Hypothalamus (tissue), 51 donors: ENCODE measurements around the gene CARMIL3.

Experiments
- DNase-seq, 51 donors: peaks; one replicate each; lab custom pipeline; 2025; lab: John Stamatoyannopoulos, UW

The CARMIL3 gene

DNA sequence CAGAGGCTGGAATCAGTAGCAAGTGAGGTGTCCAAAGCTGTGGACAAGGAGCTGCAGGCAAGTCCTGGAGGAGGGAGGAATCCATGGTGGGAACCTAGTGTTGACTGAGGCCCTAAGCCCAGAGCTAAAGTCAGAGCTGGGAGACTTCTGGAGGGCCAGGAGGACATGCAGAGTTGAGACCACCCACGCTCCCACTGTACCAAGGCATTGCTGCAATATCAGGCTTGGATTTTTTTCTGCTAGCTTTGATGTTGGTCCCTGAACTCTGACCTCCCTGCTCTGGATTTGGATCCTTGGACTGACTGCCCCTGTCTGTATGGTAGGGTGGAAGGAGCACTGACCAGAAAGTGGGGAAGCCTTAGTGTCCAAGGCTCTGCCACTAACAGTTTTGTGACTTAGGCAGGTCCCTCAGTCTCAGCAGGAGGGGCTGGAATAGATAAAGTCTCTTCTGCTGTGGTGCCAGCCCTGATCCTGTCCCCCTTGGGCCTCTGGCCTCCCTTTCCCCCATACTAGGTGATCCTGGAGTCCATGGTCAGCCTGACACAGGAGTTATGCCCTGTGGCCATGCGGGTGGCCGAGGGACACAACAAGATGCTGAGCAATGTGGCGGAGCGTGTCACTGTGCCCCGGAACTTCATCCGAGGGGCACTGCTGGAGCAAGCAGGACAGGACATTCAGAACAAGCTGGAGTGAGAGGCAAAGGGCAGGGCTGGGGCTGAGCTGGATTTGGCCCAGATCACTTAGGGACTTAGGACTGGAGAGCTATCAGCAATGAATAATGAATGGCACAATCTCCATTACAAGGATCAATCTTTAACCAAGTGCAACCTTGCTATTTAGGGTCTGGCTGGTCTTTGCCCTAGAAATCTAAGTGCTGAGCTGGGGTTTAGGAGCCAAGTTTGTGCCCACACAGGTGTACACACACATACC lies 9.4 kb downstream of the CARMIL3 start:
- no peak for DNase-seq

DNA sequence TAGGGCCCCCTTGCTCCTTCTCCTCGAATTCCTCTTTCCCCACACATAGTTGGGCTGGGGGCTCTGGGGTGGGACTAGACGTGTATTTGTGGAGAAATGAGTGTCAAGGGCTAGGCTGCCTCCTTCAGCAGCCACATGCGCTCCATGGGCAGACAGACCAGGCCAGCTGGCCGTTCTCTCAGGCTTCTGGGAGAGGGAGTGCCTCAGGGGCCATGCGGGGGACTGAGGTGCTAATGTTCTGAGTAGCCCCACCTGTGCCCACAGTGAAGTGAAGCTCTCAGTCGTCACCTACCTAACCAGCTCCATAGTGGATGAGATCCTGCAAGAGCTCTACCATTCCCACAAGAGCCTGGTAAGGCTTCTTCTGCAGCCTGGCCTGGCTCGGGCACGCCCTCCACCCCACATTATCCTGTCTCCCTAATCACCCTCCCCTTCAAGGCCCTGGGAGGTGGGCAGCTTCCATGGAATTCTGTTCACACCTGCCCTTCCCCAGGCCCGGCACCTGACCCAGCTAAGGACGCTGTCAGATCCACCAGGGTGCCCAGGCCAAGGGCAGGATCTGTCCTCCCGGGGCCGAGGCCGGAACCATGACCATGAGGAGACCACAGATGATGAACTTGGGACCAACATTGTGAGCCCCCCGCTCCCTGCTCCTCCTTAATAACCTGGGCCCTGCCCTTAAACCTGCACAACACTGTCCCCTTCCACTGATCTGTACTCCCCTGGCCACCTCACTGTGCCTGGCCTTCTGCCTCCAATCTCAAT lies 10.6 kb downstream of the CARMIL3 start:
- no peak for DNase-seq

DNA sequence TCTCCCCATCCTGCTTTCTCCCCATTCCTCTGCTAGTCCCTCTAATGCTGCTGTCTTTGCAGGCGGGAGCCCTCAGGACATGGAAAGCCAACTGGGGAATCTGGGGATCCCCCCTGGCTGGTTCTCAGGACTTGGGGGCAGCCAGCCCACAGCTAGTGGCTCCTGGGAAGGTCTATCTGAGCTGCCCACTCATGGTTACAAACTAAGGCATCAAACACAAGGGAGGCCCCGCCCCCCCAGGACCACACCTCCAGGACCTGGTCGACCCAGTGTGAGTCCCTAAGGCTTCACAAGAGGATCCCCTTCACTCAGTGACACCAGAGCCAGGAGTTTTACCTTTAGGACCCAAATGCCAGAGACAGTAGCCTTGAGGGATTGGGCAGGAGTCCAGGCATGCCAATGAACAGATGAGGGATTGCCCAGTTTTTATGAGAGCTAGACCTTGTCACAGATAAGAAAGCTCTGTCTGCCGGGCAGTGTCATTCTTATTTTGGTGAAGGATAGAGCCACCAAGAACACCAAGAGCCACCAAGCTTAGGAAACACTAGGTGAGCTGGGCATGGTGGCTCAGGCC lies 11.5 kb downstream of the CARMIL3 start:
- DNase-seq, result no peak

DNA sequence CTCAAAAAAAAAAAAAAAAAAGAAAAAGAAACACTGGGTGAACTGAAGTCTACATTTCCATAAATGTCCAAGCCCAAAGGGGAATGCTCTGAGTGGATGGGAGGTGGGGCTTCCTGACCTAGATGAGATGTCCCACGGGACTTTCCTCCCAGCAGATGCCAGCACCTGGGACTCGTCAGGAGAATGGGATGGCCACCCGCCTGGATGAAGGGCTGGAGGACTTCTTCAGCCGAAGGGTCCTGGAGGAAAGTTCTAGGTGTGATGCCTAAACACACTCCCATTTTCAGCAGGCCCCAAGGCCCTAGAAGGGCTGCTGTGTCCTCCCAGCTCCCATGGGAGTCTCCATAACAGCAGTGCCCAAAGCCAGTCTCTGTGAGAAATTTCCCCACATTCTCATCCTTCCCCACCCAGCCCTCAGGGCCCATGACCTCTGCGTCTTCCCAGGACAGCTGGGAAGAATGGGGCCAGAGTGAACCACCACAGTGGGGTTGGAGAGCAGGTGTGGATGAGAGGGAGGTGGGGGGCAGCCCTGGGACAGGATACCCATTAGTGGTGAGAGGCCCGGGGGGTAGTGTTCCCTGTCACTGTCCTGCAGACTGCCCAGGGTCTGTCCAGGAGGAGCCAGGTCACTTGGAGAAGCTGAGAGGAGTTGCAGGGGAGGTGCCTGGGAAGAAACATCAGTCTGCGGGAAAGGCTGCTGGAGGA lies 12.4 kb downstream of the CARMIL3 start:
- DNase-seq, result no peak

DNA sequence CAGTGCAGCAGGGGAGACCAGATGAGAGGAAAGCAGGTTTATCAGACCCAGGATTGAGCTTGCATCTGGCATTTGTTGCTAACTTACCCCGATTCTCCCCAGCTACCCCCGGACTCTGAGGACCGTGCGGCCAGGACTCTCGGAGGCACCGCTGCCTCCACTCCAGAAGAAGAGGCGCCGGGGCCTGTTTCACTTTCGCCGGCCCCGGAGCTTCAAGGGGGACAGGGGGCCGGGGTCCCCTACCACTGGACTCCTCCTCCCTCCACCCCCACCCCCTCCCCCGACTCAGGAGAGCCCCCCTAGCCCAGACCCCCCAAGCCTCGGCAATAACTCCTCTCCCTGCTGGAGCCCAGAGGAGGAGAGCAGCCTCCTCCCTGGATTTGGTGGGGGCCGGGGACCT lies 13.0 kb downstream of the CARMIL3 start:
- DNase-seq, result no peak

DNA sequence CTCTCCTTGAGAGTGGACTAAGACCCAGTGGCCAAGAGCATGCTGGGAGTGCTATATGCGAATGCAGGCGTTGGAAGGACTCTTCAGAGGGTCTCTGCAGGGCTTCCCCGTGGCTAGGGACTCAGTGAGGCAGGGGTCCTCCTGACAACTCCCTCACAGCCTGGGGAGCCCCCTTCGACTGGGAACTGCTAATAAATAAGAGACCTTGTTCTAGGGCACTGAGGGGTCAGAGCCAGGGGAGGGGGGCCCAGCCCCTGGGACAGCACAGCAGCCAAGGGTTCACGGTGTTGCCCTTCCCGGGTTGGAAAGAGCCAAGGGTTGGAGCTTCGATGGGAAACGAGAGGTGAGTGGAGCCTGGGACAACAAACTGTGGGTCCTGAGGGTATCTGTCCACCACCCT lies 13.6 kb downstream of the CARMIL3 start:
- no peak for DNase-seq

DNA sequence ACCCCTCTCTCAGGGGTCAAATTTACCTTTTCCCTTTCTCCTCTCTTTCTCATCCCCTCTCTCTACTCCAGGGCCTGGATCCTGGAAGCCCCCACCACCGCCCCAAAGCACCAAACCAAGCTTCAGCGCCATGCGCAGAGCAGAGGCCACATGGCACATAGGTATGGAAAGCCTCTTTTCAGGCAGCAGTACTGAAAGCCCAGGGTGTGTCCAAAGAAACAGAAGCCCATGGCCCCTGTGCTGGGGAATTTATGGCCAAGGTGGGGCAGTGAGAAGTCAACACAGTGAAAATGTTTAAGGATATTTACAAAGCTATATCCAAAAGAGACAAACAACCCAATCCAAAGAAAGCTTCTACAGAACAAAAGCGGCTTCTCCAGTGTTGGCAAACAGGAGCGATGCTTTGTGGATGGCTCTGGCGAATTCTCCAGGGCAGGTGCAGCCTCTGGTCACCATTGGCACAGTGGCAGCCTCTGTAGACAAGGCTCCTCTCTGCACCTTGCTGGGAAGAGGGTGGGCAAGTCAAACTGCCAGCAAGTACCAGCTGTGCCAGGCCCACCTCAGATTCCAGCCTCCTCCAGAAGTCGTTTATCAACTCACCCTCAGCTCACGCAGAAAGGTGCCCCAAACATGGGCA lies 14.8 kb downstream of the CARMIL3 start:
- no peak for DNase-seq

DNA sequence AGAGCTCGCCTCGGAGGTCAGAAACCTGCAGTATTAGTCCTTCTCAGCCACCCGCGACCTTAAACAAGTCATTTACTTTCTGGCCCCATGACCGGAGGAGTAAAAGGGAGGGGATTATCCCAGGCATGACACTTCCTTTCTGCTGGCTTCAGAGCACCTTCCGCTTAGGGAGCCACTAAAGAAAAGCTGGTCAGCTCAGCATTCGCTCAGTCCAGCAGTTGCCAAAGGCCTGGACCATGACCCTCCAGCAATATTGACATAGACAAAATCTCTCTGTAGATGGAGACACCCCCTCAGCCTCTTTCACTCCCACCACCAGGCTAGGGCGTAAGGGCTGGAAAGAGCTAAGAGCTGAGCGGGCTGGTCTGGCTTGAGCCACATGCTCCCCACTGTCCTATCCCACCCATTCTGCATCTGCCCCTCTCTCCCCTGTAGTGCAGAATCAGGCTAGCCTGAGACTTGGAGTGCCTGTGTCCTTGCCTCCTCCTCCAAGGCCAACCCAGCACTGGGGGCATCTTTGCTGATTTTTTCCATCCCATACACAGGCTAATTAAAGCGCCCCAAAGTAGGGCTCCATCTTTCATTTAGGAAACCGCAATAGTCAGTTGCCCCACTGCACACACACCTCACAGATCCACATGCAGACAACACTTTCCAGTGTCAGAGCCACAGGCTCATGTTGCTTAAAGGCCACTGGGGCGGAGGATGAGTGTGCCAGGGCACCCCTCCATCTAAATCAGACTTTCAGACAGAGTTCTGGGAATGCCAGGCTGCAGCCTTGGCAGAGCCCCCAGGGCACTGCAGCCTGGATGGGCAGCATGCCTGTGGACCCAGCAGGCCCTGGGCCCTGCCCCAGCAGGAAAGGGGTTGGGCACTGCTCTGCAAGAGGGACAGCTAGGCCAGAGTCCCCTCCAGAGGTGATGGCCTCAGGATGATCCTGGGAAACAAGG lies 15.6 kb downstream of the CARMIL3 start:
- DNase-seq, result peak in 24 of 51 donors; percentile 4 to 65 (median 34)

DNA sequence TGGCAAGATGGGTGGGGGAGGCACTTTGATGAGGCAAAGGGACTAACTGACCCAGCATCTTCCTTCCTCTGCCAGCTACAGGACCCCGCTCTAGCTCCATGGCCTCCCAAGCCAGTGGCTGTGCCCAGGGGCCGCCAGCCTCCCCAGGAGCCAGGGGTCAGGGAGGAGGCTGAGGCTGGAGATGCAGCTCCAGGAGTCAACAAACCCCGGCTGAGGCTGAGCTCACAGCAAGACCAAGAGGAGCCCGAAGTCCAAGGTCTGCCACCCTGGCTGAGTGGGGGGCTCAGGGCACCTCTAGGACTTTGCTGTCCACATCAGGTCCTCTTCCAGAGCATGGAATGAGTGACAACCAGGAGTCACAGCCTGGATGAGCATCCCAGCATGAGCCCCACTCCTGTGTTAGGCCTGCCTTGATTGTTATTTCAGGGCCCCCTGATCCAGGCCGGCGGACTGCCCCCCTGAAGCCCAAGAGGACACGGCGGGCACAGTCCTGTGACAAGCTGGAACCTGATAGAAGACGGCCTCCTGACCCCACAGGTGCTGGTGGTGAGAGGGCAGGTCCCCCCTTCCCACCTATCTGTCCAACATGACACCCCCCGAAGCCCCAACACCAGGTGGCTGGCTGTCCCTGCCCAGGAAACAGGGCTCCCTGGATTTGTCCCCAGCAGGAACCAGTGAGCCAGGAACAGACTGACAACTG lies 17.1 kb downstream of the CARMIL3 start:
- DNase-seq, result no peak

DNA sequence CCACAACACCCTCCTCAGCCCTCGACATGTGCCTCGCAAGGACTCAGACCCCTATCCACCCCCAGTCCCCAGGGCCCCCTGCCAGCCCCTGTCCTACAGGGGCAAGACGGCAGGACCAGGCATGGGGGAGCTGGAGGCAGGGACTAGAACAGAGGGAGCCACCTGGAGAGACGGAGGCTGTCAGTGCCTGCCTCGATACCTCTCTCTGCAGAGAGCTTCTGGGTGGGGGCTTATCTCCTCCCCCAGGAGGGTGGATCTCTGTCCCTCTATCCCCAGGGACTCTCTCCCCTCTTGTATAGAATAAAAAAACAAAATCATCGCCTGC lies 17.6 kb downstream of the CARMIL3 start:
- DNase-seq, result no peak

DNA sequence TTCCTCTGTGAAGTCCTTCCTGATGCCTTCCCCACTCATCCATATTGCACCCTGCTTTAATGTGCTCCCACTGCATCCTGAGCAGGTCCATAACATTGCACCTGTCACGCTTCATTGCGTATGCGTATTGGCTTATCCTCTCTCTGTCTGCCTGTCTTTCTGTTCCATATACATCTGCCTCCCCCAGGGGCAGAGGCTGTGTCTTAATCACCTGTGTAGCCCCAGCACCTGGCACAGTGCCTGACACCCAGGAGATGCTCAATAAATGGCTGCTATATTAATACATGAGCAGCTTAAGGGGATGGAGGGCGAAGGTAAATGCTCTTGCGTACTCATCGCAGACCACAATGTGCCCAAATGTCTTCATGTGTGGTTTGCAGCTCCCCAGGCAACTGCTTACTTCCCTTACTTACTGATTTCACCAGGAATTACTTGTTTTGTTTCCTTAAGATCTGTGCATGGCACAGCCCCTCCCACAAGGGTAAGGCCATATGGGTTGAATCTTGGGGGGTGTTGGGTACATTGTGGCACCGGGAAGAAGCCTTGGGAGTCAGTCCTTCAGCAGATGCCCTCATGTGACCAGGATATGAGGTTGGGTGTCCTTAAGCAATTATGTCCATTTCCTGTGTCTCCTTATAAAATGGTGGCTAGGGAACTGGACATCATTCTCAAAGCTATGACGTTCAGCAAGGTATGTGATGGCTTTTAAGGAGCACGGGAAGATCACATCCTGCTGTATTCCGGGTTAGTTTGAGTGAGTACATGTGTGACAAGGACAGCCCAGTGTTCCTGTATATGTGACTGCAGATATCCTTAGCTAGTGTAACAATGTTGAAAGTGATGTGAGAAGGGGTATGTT lies 18.7 kb downstream of the CARMIL3 start:
- peak in 1 of 51 donors; percentile 30 for DNase-seq

DNA sequence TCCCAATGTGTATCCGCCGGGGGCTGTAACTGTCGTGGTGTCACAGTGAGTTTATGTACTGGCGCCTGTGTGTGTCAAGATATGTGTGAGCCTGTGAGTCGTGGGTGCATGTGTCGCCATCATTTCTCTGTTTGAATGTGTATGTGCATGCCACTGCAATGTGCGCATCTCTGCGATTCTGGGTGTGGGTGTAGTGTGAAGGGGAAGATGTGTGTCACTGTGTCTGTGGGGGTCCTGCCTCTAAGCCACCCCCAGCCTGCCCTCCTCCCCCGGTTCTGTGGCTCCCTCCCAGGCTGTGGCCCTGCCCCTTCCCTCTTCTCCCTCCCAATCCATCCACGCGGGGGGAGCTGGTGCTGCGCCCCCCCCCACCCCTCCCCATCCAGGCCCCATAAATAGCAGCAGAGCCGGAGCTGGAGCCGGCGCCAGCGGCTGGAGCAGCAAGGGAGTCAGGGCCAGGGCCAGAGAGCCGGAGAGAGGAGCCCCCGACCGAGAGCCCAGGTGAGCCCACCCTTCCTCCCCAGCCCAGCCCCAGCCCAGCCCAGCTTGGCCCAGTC lies 19.4 kb downstream of the CARMIL3 start, which contains the start of gene CPNE6:
Gene CPNE6, plus strand, starts transcription at position 419 of the 554 bp plus-strand sequence. CDS start 1,375 bp downstream, outside the sequence.
- peak in 18 of 51 donors; percentile 10 to 84 (median 32) for DNase-seq

DNA sequence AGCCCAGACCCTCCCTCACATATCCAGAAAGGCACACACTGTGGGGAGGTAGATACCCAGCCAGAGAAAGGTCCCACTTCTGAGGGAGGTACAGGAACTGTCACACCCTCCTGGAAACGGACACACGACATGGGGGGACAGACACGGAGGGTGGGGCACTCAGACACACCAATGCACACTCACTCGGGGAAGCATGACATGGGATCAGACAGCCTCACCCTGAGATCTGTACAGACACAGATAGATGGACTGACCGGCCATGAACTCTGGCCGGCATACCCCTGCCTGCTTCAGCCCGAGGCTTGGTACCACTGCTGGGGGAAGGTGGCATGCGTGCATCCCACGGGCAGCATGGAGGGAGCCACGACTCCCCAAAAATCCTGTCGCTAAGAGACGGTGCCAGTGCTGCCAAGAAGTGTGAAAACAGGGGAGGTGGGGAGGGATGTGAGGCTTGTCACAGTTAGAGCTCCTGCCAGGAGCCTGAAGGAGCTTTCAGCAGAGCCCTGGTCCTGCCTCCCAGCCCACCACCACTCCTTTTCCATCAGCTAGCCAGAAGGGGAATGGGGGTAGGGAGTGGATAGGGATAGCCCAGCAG lies 20.1 kb downstream of the CARMIL3 start:
- peak in 12 of 51 donors; percentile 15 to 77 (median 46) for DNase-seq

DNA sequence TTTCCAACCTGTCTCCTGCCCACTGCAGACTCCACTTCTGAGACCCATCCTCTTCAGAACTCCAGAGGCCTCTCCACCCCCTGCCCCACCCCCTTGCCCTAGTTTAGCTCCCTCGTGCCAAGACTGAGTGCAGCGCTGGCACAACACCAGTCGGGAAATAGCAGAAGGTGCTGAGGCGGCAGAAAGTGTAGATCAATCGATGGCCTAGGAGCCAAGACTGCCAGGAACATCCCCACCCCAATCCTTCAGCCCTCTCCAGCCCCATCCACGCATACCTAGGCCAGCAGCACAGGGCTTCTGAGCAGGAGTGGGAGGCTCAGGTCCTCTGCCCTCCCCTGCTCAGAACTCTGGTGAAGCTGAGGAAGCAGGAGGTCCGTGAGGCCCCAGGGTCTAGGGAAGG lies 20.6 kb downstream of the CARMIL3 start:
- DNase-seq, result peak in 21 of 51 donors; percentile 4 to 77 (median 36)

DNA sequence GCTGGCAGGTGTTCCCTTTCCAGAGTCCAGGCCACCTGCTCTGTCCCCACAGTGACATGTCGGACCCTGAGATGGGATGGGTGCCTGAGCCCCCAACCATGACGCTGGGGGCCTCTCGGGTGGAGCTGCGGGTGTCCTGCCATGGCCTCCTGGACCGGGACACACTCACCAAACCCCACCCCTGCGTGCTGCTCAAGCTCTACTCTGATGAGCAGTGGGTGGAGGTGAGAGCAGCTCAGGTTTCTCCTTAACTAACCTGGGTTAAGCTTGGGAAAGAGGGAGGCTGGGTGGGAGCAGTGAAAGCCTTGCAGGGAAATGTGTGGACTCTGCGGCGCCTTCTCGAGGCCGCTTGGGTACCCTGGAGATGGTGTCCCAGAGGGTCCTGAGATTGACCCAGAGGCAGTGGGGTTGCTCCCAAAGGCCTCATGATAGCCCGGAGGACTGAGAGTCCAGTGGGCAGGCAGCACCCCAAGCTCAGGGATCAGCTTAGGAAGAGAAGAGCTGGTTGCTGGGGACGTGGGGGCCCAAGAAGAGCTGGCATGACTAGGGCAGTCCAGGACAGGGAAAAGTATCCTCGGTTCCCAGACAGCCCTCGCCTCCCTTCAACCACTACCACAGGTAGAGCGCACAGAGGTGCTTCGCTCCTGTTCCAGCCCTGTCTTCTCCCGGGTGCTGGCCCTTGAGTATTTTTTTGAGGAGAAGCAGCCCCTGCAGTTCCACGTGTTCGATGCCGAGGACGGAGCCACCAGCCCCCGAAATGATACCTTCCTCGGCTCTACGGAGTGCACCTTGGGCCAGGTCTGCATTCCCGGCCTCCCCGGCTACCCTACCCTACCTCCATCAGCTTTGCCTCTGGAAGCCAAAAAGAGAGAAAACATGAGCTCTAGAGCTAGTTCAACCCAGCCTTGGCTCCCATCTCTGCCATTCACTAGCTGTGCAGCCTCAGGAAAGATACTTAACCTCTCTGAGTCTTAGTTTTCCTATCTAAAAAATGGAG lies 21.4 kb downstream of the CARMIL3 start:
- no peak for DNase-seq
